Central memory CD4-positive, alpha-beta T cell (primary cell): ENCODE measurements around the gene GOLGA8K.
"Not testable (repeated sequence)": the region's sequence is repeated elsewhere in the genome, so short reads cannot be mapped to it uniquely, and the experiment has no call there.

ENCODE experiments used
- DNase-seq: peaks from one replicate; pipeline ENCODE4 v3.0.0; 2022

The GOLGA8K gene

GRCh38 chr15:32352748-32353147 is 50.3 kb downstream of the GOLGA8K start:
- DNase-seq, result not testable (repeated sequence)

- DNase-seq, result not testable (repeated sequence)
These were observed 52.4 kb downstream of the GOLGA8K start for GRCh38 chr15:32350563-32351220.

- not testable (repeated sequence) for DNase-seq
These were observed 56.1 kb downstream of the GOLGA8K start for GRCh38 chr15:32347037-32347436.

- DNase-seq, result not testable (repeated sequence)
These were observed 57.0 kb downstream of the GOLGA8K start for GRCh38 chr15:32345978-32346547.

GRCh38 chr15:32343921-32344320 is 59.2 kb downstream of the GOLGA8K start:
- not testable (repeated sequence) for DNase-seq
